Neuron (in vitro differentiated cells): Measurements from ENCODE around the gene ZNF48.

Experiments
- H2AFZ ChIP-seq: one replicate; pipeline ENCODE4 v1.6.1; 2013; ENCODE audit warnings: low read depth, mild to moderate bottlenecking, inconsistent platforms, low read length, moderate library complexity
- H3K27me3 ChIP-seq: one replicate; pipeline ENCODE4 v1.6.1; 2013; ENCODE audit warnings: low read length; ENCODE audit not compliant: insufficient read depth
- H3K36me3 ChIP-seq: one replicate; pipeline ENCODE4 v1.6.1; 2013; ENCODE audit warnings: low read length; ENCODE audit not compliant: insufficient read depth
- H3K4me1 ChIP-seq: one replicate; pipeline ENCODE4 v1.6.1; 2013; ENCODE audit warnings: low read length; ENCODE audit not compliant: insufficient read depth
- H3K4me3 ChIP-seq: 2 replicates; pipeline ENCODE4 v1.5.1; 2013; ENCODE audit warnings: mild to moderate bottlenecking, low read length, moderate library complexity
- H3K9me3 ChIP-seq: one replicate; pipeline ENCODE4 v1.6.1; 2013; ENCODE audit warnings: low read length

Gene ZNF48

GRCh38 chr16:30368122-30368791 is 27.0 kb upstream of the ZNF48 start:
- Histone ChIP-seq H2AFZ (no peak overlapping the region), H3K4me3 (peak overlapping the region; percentile 56), H3K27me3 (no peaks in the 10 kb centered on the region), H3K9me3 (no peaks in the 10 kb centered on the region), H3K4me1 (peaks cover 30% of the 10 kb centered on the region), H3K36me3 (peaks cover 9% of the 10 kb centered on the region)

GRCh38 chr16:30368792-30369090 is 26.5 kb upstream of the ZNF48 start:
- no peak overlapping the region for H2AFZ ChIP-seq
- peak overlapping the region; percentile 56 for H3K4me3 ChIP-seq
- H3K9me3 ChIP-seq = no peaks in the 10 kb centered on the region
- H3K4me1 ChIP-seq = peaks cover 30% of the 10 kb centered on the region
- H3K36me3 ChIP-seq = peaks cover 9% of the 10 kb centered on the region
- no peaks in the 10 kb centered on the region for H3K27me3 ChIP-seq

- H3K9me3 ChIP-seq = no peaks in the 10 kb centered on the region
- peak overlapping the region; percentile 56 for H3K4me3 ChIP-seq
- peaks cover 30% of the 10 kb centered on the region for H3K4me1 ChIP-seq
- H2AFZ ChIP-seq = peak overlapping the region; percentile 18
- peaks cover 9% of the 10 kb centered on the region for H3K36me3 ChIP-seq
- H3K27me3 ChIP-seq = no peaks in the 10 kb centered on the region
These were observed 25.9 kb upstream of the ZNF48 start for GRCh38 chr16:30369091-30369937.

GRCh38 chr16:30369938-30370455 is 25.2 kb upstream of the ZNF48 start:
- peak overlapping the region; percentile 18 for H2AFZ ChIP-seq
- no peaks in the 10 kb centered on the region for H3K9me3 ChIP-seq
- no peaks in the 10 kb centered on the region for H3K27me3 ChIP-seq

GRCh38 chr16:30370456-30371247 is 24.6 kb upstream of the ZNF48 start, which contains the start of gene TBC1D10B:
Gene TBC1D10B, minus strand, starts transcription at chr16:30370494. Its CDS starts 311 bp downstream, at chr16:30370183.
- Histone ChIP-seq H3K9me3 (no peaks in the 10 kb centered on the region), H3K4me1 (peaks cover 30% of the 10 kb centered on the region), H3K27me3 (no peaks in the 10 kb centered on the region), H2AFZ (peak within 1 kb of the TSS; percentile 18), H3K36me3 (peaks cover 6% of the 10 kb centered on the region), H3K4me3 (peak within 1 kb of the TSS; percentile 56)

More at GRCh38 chr16:30369938-30370455, 25.2 kb upstream of the ZNF48 start:
- Histone ChIP-seq H3K4me1 (peaks cover 30% of the 10 kb centered on the region), H3K36me3 (peaks cover 9% of the 10 kb centered on the region), H3K4me3 (peak overlapping the region; percentile 56)

- no peak overlapping the region for H2AFZ ChIP-seq
- peaks cover 3% of the 10 kb centered on the region for H3K36me3 ChIP-seq
- H3K9me3 ChIP-seq = no peaks in the 10 kb centered on the region
- H3K4me3 ChIP-seq = peak overlapping the region; percentile 42
- H3K27me3 ChIP-seq = no peaks in the 10 kb centered on the region
- H3K4me1 ChIP-seq = peaks cover 30% of the 10 kb centered on the region
These were observed 23.9 kb upstream of the ZNF48 start for GRCh38 chr16:30371248-30371816.

- no peak overlapping the region for H2AFZ ChIP-seq
- H3K27me3 ChIP-seq = no peaks in the 10 kb centered on the region
- no peaks in the 10 kb centered on the region for H3K9me3 ChIP-seq
- peaks cover 3% of the 10 kb centered on the region for H3K36me3 ChIP-seq
- no peak overlapping the region for H3K4me3 ChIP-seq
- peaks cover 32% of the 10 kb centered on the region for H3K4me1 ChIP-seq
These were observed 23.0 kb upstream of the ZNF48 start for GRCh38 chr16:30372038-30372712.

- H2AFZ ChIP-seq = no peak overlapping the region
- peaks cover 29% of the 10 kb centered on the region for H3K4me1 ChIP-seq
- no peaks in the 10 kb centered on the region for H3K36me3 ChIP-seq
- H3K27me3 ChIP-seq = no peaks in the 10 kb centered on the region
- no peaks in the 10 kb centered on the region for H3K9me3 ChIP-seq
- H3K4me3 ChIP-seq = no peak overlapping the region
These were observed 22.5 kb upstream of the ZNF48 start for GRCh38 chr16:30372725-30373124.

- Histone ChIP-seq H3K36me3 (no peaks in the 10 kb centered on the region), H2AFZ (no peak within 1 kb of the TSS), H3K9me3 (no peaks in the 10 kb centered on the region), H3K4me3 (no peak within 1 kb of the TSS), H3K27me3 (no peaks in the 10 kb centered on the region), H3K4me1 (peaks cover 18% of the 10 kb centered on the region)
These were observed 20.7 kb upstream of the ZNF48 start, which contains the start of gene MYL11 for GRCh38 chr16:30374538-30374937. Gene MYL11, plus strand, starts transcription at chr16:30374802. Its CDS starts 56 bp downstream, at chr16:30374858.

GRCh38 chr16:30375864-30376263 is 19.4 kb upstream of the ZNF48 start:
- no peaks in the 10 kb centered on the region for H3K27me3 ChIP-seq
- H3K36me3 ChIP-seq = no peaks in the 10 kb centered on the region
- H3K4me3 ChIP-seq = no peak overlapping the region
- H3K4me1 ChIP-seq = peaks cover 18% of the 10 kb centered on the region
- no peak overlapping the region for H2AFZ ChIP-seq
- H3K9me3 ChIP-seq = no peaks in the 10 kb centered on the region

GRCh38 chr16:30376461-30376902 is 18.7 kb upstream of the ZNF48 start:
- H3K27me3 ChIP-seq = no peaks in the 10 kb centered on the region
- no peaks in the 10 kb centered on the region for H3K9me3 ChIP-seq
- no peak overlapping the region for H2AFZ ChIP-seq
- no peaks in the 10 kb centered on the region for H3K36me3 ChIP-seq
- H3K4me1 ChIP-seq = peaks cover 18% of the 10 kb centered on the region
- no peak overlapping the region for H3K4me3 ChIP-seq
